ENCODE results near the gene TPK1.

Gene TPK1

DNA sequence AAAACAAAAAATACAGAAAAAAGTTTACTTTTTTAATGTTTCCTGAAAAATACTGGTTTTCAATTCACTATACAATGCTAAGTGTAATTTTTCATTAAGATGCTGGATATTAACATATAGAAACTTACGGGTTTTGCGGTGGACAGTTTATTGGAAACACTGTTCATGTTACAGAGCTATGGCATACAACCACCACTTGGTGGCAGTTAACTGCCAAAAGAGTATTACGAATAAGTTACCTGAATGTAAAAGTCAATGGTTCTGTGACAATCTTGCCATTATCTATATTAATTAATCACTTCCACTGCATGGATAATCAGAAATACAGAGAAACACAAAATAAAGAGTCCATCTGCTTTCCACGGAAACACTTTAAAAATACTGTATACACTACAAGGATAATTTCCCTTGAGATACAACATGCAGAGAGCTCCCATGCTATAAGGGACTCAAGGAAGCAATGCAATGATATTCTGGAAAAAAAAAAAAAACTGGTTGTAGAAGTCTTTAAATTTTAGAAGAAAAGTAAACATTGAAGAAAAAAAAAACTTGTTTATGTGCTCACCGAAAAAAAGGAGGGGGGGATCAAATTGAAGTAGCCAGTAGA, 97.0 kb downstream of the TPK1 start:
- no peak overlapping the region for H3K4me3 ChIP-seq (ENCODE audit: low read depth, low read length)
- in situ Hi-C loops (cut with HindIII; ENCODE audit: low sequenced_read_pairs): no loop called here
- DNase-seq (ENCODE audit: low read depth): no peak
- TF ChIP-seq, protein P1, sequence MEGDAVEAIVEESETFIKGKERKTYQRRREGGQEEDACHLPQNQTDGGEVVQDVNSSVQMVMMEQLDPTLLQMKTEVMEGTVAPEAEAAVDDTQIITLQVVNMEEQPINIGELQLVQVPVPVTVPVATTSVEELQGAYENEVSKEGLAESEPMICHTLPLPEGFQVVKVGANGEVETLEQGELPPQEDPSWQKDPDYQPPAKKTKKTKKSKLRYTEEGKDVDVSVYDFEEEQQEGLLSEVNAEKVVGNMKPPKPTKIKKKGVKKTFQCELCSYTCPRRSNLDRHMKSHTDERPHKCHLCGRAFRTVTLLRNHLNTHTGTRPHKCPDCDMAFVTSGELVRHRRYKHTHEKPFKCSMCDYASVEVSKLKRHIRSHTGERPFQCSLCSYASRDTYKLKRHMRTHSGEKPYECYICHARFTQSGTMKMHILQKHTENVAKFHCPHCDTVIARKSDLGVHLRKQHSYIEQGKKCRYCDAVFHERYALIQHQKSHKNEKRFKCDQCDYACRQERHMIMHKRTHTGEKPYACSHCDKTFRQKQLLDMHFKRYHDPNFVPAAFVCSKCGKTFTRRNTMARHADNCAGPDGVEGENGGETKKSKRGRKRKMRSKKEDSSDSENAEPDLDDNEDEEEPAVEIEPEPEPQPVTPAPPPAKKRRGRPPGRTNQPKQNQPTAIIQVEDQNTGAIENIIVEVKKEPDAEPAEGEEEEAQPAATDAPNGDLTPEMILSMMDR (IDR thresholded peaks at IDR 0.05; ENCODE audit: low read depth, low read length, missing control alignments): peak; percentile 65

DNA sequence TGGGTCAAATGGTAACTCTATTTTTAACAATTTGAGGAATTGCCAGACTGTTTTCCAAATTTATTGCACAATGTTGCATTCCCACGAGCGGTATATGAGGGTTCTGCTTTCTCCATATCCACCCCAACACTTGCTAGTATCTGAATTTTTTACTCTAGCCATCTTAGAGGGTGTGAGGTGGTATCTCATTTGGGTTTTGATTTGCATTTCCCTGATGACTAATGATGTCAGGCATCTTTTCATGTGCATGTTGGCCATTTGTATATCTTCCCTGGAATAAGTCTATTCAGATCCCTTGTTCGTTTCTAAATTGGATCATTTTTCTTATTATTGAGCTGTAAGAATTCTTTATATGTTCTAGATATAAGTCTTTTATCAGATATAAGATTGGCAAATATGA, 97.7 kb downstream of the TPK1 start:
- TF ChIP-seq, protein P1 (IDR thresholded peaks at IDR 0.05; ENCODE audit: low read depth, low read length, missing control alignments): no peak
- H3K4me3 ChIP-seq (ENCODE audit: low read depth, low read length): no peak overlapping the region
- in situ Hi-C loops (cut with HindIII; ENCODE audit: low sequenced_read_pairs): no loop called here
- DNase-seq (ENCODE audit: low read depth): no peak

DNA sequence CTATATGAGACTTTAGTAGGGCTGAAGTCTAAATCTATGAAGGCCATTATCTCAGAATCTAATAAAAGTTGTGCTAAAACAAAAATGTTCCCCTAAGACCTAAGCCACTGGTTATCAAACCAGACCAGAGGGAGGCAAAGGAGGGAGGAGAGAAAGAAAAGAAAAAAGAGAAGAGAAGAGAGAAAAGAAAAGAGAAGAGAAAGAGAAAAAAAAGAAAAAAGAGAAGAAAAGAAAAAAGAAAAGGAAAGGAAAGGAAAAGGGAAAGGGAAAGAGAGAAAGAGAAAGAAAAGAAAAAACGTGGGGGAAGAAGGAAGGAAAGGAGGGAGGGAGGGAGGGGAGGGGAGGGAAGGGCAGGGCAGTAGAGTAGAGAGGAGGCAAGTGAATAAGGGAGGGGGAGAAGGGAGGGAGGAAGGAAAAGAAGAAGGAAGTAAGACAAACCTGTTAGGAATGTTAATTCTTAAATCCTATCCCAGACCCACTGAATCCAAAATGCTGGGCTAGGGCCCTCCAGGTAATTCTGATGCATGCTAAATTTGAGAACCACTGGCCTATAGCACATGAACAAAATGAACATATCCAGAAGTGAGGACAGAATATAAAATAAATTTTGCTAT, 98.9 kb downstream of the TPK1 start:
- TF ChIP-seq, protein P1 (IDR thresholded peaks at IDR 0.05; ENCODE audit: low read depth, low read length, missing control alignments): no peak
- H3K4me3 ChIP-seq (ENCODE audit: low read depth, low read length): no peak overlapping the region
- no peak for DNase-seq (ENCODE audit: low read depth)
- in situ Hi-C loops (cut with HindIII; ENCODE audit: low sequenced_read_pairs): no loop called here

DNA sequence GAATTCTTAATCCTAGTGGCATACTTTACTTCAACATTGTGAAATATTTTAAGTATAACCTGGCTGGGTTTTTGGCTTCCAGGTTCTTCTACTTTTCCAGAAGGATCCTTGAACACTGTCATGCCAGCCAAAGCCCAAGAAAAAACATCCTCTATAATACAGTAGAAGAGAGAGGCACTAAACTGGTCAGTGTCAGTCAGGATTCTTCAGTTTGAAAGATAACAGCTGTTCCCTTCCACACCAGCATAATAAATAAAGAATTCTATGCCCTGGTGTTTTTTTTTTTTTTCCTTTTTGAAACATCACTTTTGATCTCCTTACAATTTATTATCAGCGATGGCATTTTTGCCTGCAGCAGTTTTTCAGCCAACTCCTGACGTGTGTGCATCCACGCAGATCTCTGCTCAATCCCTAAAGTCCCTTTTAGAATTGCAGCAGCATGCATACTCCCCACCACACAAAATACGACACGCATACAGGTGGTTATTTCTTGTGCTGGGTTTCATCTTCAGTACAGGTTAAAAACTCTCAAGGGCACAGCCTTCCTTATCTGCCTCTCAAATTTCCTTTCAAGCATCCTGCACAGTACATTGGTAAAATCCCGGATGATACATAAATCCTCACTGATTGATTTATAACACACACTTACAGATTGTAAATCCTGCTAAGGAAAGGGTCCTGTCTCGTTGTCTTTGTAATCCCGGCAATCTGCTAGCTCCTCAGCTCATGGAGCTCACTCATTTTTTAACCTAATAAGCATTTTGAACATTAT, 100.2 kb downstream of the TPK1 start:
- H3K4me3 ChIP-seq (ENCODE audit: low read depth, low read length): no peak overlapping the region
- DNase-seq (ENCODE audit: low read depth): no peak
- in situ Hi-C loops (cut with HindIII; ENCODE audit: low sequenced_read_pairs): no loop called here
- TF ChIP-seq, protein P1 (IDR thresholded peaks at IDR 0.05; ENCODE audit: low read depth, low read length, missing control alignments): no peak

DNA sequence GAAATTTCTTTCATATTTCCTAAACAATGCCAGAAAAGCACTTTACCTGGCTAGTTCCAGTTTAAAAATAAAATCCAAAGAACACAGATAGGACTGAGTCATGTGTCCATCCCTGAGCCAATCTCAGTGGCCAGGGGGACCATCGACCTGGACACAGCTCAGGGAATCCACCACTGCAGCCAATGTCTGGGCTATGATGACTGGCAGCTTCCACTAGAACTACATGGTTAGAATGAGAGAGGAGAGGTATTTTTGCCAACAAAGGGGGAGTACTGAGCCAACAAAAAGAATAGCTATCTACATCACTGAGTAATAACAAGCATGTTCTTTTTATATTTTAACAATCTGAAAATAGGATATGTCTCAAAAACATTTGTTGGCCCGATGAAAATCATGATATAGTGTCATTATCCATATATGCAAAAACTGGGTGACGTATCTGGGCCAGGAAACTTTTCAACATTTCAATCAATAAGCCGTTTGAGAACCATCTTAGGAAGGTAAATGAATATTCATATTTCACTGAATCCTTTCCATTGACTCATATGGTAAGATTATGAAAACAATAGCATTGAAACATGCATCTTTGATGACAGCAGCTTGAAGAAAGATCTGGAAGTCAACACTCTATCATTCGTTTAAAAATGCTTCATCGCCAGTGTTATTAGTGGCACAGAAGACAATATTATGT, 104.0 kb downstream of the TPK1 start:
- in situ Hi-C loops (cut with HindIII; ENCODE audit: low sequenced_read_pairs): no loop called here
- no peak for DNase-seq (ENCODE audit: low read depth)
- TF ChIP-seq, protein P1 (IDR thresholded peaks at IDR 0.05; ENCODE audit: low read depth, low read length, missing control alignments): no peak
- H3K4me3 ChIP-seq (ENCODE audit: low read depth, low read length): no peak overlapping the region

DNA sequence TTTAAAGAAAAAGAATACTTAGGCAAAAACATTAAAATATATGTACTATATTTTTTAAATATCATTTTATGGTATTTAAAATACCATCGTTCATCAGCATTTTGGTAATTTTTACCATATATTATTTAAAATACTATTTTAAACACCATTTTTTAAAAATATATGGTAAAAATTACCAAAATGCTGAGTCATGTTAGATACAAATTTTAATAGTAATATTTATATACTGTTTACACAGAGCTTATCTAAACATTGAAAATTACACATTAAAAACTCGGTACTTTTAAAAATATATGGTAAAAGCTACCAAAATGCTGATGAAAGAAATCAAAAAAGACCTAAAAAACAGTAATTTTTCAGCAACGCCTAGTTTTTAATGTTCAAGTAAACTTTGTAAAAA, 105.6 kb downstream of the TPK1 start:
- TF ChIP-seq, protein P1 (IDR thresholded peaks at IDR 0.05; ENCODE audit: low read depth, low read length, missing control alignments): no peak
- no peak overlapping the region for H3K4me3 ChIP-seq (ENCODE audit: low read depth, low read length)
- no peak for DNase-seq (ENCODE audit: low read depth)
- in situ Hi-C loops (cut with HindIII; ENCODE audit: low sequenced_read_pairs): no loop called here
